OCI-LY1 (cell line): ENCODE results near the gene ENPP7.

Experiments used
- H2AFZ ChIP-seq: fragments of 200-600 bp; sonication (generic), shearing (Covaris generic); 2 replicates; pipeline ENCODE4 v1.6.0; 2014; ENCODE audit warnings: antibody characterized with exemption, mild to moderate bottlenecking, low read length
- H3F3A ChIP-seq: fragments of 200-600 bp; sonication (generic), shearing (Covaris generic); 2 replicates; pipeline ENCODE4 v1.6.0; 2014; ENCODE audit warnings: mild to moderate bottlenecking, antibody characterized with exemption, low read length, moderate library complexity; ENCODE audit not compliant: insufficient read depth
- H3K27ac ChIP-seq: fragments of 200-600 bp; sonication (generic); 2 replicates; pipeline ENCODE4 v1.5.1; 2014; ENCODE audit warnings: low read length, mixed run types, mild to moderate bottlenecking, low read depth; ENCODE audit not compliant: poor library complexity, severe bottlenecking
- H3K27me3 ChIP-seq: fragments of 200-600 bp; sonication (generic); 2 replicates; pipeline ENCODE4 v1.6.0; 2014; ENCODE audit warnings: antibody characterized with exemption, mild to moderate bottlenecking, low read length, moderate library complexity; ENCODE audit not compliant: insufficient read depth
- H3K36me3 ChIP-seq: fragments of 200-600 bp; sonication (generic); 2 replicates; pipeline ENCODE4 v1.6.1; 2014; ENCODE audit warnings: mild to moderate bottlenecking, antibody characterized with exemption, low read length, moderate library complexity, mixed read lengths; ENCODE audit not compliant: insufficient read depth
- H3K4me1 ChIP-seq: fragments of 200-600 bp; sonication (generic); 2 replicates; pipeline ENCODE4 v1.5.1; 2014; ENCODE audit warnings: mild to moderate bottlenecking, low read length, moderate library complexity; ENCODE audit not compliant: insufficient read depth, severe bottlenecking
- H3K4me2 ChIP-seq: fragments of 200-600 bp; sonication (generic), shearing (Covaris generic); 2 replicates; pipeline ENCODE4 v1.6.1; 2014; ENCODE audit warnings: low read length
- H3K4me3 ChIP-seq: fragments of 200-600 bp; sonication (generic); 2 replicates; pipeline ENCODE4 v1.5.1; 2014; ENCODE audit warnings: low read length, low read depth, mild to moderate bottlenecking, mixed read lengths; ENCODE audit not compliant: poor library complexity, severe bottlenecking
- H3K79me2 ChIP-seq: fragments of 200-600 bp; shearing (Covaris generic); 2 replicates; pipeline ENCODE4 v1.6.1; 2016; ENCODE audit warnings: mixed run types, low read length, mixed read lengths; ENCODE audit not compliant: insufficient read depth
- H3K9ac ChIP-seq: fragments of 200-600 bp; sonication (generic), shearing (Covaris generic); 2 replicates; pipeline ENCODE4 v1.6.1; 2014; ENCODE audit warnings: mild to moderate bottlenecking, low read length, mixed read lengths
- H3K9me2 ChIP-seq: fragments of 200-600 bp; sonication (generic), shearing (Covaris generic); 2 replicates; pipeline ENCODE4 v1.6.1; 2014; ENCODE audit warnings: low read depth, mild to moderate bottlenecking, low read length, mixed read lengths
- H3K9me3 ChIP-seq: fragments of 200-600 bp; shearing (Covaris generic); 2 replicates; pipeline ENCODE4 v1.6.1; 2014; ENCODE audit warnings: low read length, mixed read lengths
- H4K20me1 ChIP-seq: fragments of 200-600 bp; sonication (generic), shearing (Covaris generic); 2 replicates; pipeline ENCODE4 v1.6.0; 2016; ENCODE audit warnings: mild to moderate bottlenecking, low read length; ENCODE audit not compliant: insufficient read depth
- CTCF ChIP-seq: fragments of 200-600 bp; sonication (generic), shearing (Covaris generic); IDR thresholded peaks from 2 replicates; pipeline ENCODE4 v1.5.1; 2017; ENCODE audit warnings: mild to moderate bottlenecking, antibody characterized with exemption, low read length, moderate library complexity, mixed read lengths
- EZH2 ChIP-seq: fragments of 200-600 bp; sonication (generic), shearing (Covaris generic); IDR thresholded peaks from 2 replicates; pipeline ENCODE4 v1.8.0; 2017; ENCODE audit warnings: borderline replicate concordance, mixed run types, mild to moderate bottlenecking, antibody characterized with exemption, low read length, moderate library complexity, mixed read lengths

Gene ENPP7

GRCh38 chr17:79737046-79737921, 6.5 kb downstream of the ENPP7 start:
- TF ChIP-seq CTCF (no peak), EZH2 (no peak)
- Histone ChIP-seq H3K79me2 (no peaks in the 10 kb centered on the region), H3K4me1 (peaks cover 18% of the 10 kb centered on the region), H2AFZ (no peak overlapping the region), H3K36me3 (no peaks in the 10 kb centered on the region), H3F3A (no peaks in the 10 kb centered on the region), H3K27me3 (peaks cover 5% of the 10 kb centered on the region; the same call in 1 of the 2 replicates), H3K4me3 (no peak overlapping the region), H3K4me2 (no peak overlapping the region), H3K9ac (no peak overlapping the region), H3K9me3 (no peaks in the 10 kb centered on the region), H4K20me1 (no peaks in the 10 kb centered on the region), H3K27ac (no peak overlapping the region), H3K9me2 (no peaks in the 10 kb centered on the region)

- H3K9ac ChIP-seq: no peak overlapping the region
Observed at GRCh38 chr17:79737922-79738578, 7.3 kb downstream of the ENPP7 start.

GRCh38 chr17:79738643-79739042, 7.9 kb downstream of the ENPP7 start:
- no peak overlapping the region for H3K4me2 ChIP-seq
- TF ChIP-seq EZH2 (no peak), CTCF (no peak)
- no peak overlapping the region for H3K4me3 ChIP-seq
- H3K9me2 ChIP-seq: no peaks in the 10 kb centered on the region
- H3K27ac ChIP-seq: no peak overlapping the region
- H3F3A ChIP-seq: no peaks in the 10 kb centered on the region
- no peaks in the 10 kb centered on the region for H3K9me3 ChIP-seq
- no peaks in the 10 kb centered on the region for H4K20me1 ChIP-seq
- H3K27me3 ChIP-seq: peaks cover 10% of the 10 kb centered on the region; the same call in 1 of the 2 replicates
- H3K4me1 ChIP-seq: peaks cover 4% of the 10 kb centered on the region
- H2AFZ ChIP-seq: no peak overlapping the region
- no peak overlapping the region for H3K9ac ChIP-seq
- H3K36me3 ChIP-seq: no peaks in the 10 kb centered on the region
- H3K79me2 ChIP-seq: no peaks in the 10 kb centered on the region

More at GRCh38 chr17:79737922-79738578, 7.3 kb downstream of the ENPP7 start:
- no peak overlapping the region for H3K27ac ChIP-seq
- no peaks in the 10 kb centered on the region for H3F3A ChIP-seq
- H3K4me3 ChIP-seq: no peak overlapping the region
- no peaks in the 10 kb centered on the region for H4K20me1 ChIP-seq
- no peaks in the 10 kb centered on the region for H3K36me3 ChIP-seq
- H3K9me2 ChIP-seq: no peaks in the 10 kb centered on the region
- H3K27me3 ChIP-seq: peaks cover 10% of the 10 kb centered on the region; the same call in 1 of the 2 replicates
- H2AFZ ChIP-seq: no peak overlapping the region
- no peak for TF ChIP-seq CTCF
- TF ChIP-seq EZH2: no peak
- no peak overlapping the region for H3K4me2 ChIP-seq
- no peaks in the 10 kb centered on the region for H3K9me3 ChIP-seq
- no peaks in the 10 kb centered on the region for H3K79me2 ChIP-seq
- peaks cover 10% of the 10 kb centered on the region for H3K4me1 ChIP-seq
